T-cell (primary cell): ENCODE measurements around the gene ZC3H4. TPM values are rescaled to one million over a fixed set of nuclear protein-coding genes. Genes with fewer than 3 reads are reported as not detected.

Experiments used
- ATAC-seq, 4 experiments: fragments of 200-7000 bp in 3 of 4; fragments of 150-1000 bp in 1 of 4; cut with Tn5 transposase; replicated peaks in 1 of 4; 1 replicate in 3 of 4; 2 replicates in 1 of 4; pipeline ENCODE4 v1.10.0; 2021; ENCODE audit warnings: moderate library complexity in 3 of 4, mild to moderate bottlenecking in 2 of 4, moderate number of reproducible peaks in 1 of 4
- CTCF ChIA-PET, 2 donors: fragments of 300-600 bp; sonication (Branson Sonifier 250); formaldehyde crosslinking; loops; one replicate each; lab custom pipeline; 2022; ENCODE audit warnings: antibody characterized with exemption in 2 of 2; lab: Charles Lee
- POLR2A ChIA-PET, 2 donors: fragments of 300-600 bp; sonication (Branson Sonifier 250); formaldehyde crosslinking; loops; one replicate each; lab custom pipeline; 2022; ENCODE audit warnings: antibody characterized with exemption in 2 of 2; lab: Charles Lee
- DNase-seq, 35 experiments: peaks; one replicate each; pipeline versions ENCODE4 v3.0.0 to v3.0.0-alpha.2; 2013 to 2023
- H3K27ac ChIP-seq: one replicate; pipeline ENCODE4 v1.5.1; 2013; ENCODE audit warnings: low read length
- H3K27me3 ChIP-seq, 2 experiments: replicated peaks in 1 of 2; 1 replicate in 1 of 2; 2 replicates in 1 of 2; pipeline versions ENCODE4 v1.6.1 to v1.7.0; 2013; ENCODE audit warnings: low read length in 1 of 2, mixed read lengths in 1 of 2; ENCODE audit not compliant: control insufficient read depth in 2 of 2, insufficient read depth in 2 of 2; ENCODE audit errors: extremely low read depth in 1 of 2
- H3K36me3 ChIP-seq, 2 donors: 1 replicate in 1 of 2; 2 replicates in 1 of 2; pipeline versions ENCODE4 v1.6.1 to v1.7.0; 2013; ENCODE audit warnings: low read length in 1 of 2; ENCODE audit not compliant: control insufficient read depth in 2 of 2, insufficient read depth in 1 of 2; ENCODE audit errors: extremely low read depth in 1 of 2
- H3K4me1 ChIP-seq, 2 experiments: 1 replicate in 1 of 2; 2 replicates in 1 of 2; pipeline versions ENCODE4 v1.6.1 to v1.7.0; 2013; ENCODE audit warnings: low read length in 2 of 2, mixed read lengths in 1 of 2; ENCODE audit not compliant: insufficient read depth in 2 of 2, control insufficient read depth in 1 of 2; ENCODE audit errors: extremely low read depth in 1 of 2
- H3K4me3 ChIP-seq, 2 donors: 1 replicate in 1 of 2; 2 replicates in 1 of 2; pipeline versions ENCODE4 v1.5.1 to v1.7.0; 2013; ENCODE audit warnings: mild to moderate bottlenecking in 2 of 2, low read length in 1 of 2, moderate library complexity in 1 of 2; ENCODE audit not compliant: control insufficient read depth in 1 of 2; ENCODE audit errors: extremely low read depth in 1 of 2
- H3K9me3 ChIP-seq: 2 replicates; pipeline ENCODE4 v1.7.0; 2013
- H3K27ac Mint-ChIP-seq, 2 donors: one replicate each; pipeline ENCODE4 v1.8.0; 2020 to 2021; ENCODE audit warnings: mild to moderate bottlenecking in 2 of 2, mixed read lengths in 2 of 2
- H3K27me3 Mint-ChIP-seq, 2 donors: one replicate each; pipeline ENCODE4 v1.8.0; 2021 to 2022; ENCODE audit warnings: mixed read lengths in 2 of 2
- H3K36me3 Mint-ChIP-seq: one replicate; pipeline ENCODE4 v1.8.0; 2021; ENCODE audit warnings: mixed read lengths
- H3K4me1 Mint-ChIP-seq, 3 donors: one replicate each; pipeline ENCODE4 v1.8.0; 2020 to 2022; ENCODE audit warnings: mixed read lengths in 3 of 3, mild to moderate bottlenecking in 1 of 3
- H3K4me3 Mint-ChIP-seq, 3 donors: one replicate each; pipeline ENCODE4 v1.8.0; 2020 to 2022; ENCODE audit warnings: mild to moderate bottlenecking in 3 of 3, mixed read lengths in 3 of 3, moderate library complexity in 3 of 3
- H3K9me3 Mint-ChIP-seq, 3 donors: one replicate each; pipeline ENCODE4 v1.8.0; 2020 to 2022; ENCODE audit warnings: mixed read lengths in 3 of 3
- WGBS: methylation state at CpG from one replicate; pipeline ENCODE4 v1.1.5; 2013; ENCODE audit warnings: missing lambda C conversion rate; ENCODE audit not compliant: insufficient coverage; 5-methylcytosine and 5-hydroxymethylcytosine counted together
- total RNA-seq, 35 experiments: library from RNA in 6 of 35; stranded (reverse) in 6 of 35; fragments of 120-200 nt in 1 of 35; gene quantifications; one replicate each; pipeline versions ENCODE4 v1.2.1 to v1.2.4 and lab custom pipeline; 2013 to 2026

Gene ZC3H4
- total RNA-seq, 5 donors from 2014 or later (not counting 1 experiment from before 2014, with no cell fraction given) = 64.0 to 81.4 (median 72.3) TPM

DNA sequence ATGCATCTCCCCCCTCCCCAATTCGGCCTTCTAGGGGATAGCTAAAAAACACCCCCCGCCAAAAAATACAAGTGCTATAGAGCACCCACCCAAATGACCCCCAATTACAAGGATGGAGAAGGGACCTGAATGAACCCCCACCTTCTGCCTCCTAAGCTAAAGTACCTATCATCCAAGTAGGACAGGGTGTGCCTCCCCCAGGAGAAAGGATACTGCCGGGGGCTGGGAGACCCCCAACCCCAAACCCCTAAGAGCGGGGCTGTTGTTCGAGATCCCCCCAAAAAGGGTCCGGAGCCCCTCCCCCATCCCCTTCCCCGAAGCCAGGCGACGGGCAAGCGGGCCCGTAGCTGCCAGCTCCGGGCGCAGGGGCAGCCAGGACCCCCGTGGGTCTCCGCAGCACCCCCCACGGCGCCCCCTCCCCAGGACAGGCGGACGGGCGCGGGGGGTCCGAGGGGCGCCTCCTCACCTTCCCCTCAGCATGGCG, 1.9 kb downstream of the ZC3H4 start:
- WGBS = 0% methylated on average over 9 of the region's 24 CpGs
- H3K4me3 Mint-ChIP-seq = peak overlapping the region; percentile 92 to 99 (median 95)
- CTCF ChIA-PET = no interaction called here
- DNase-seq (peak in 2 of 35 experiments; percentile 14 to 15), ATAC-seq (no peak)
- no peaks in the 10 kb centered on the region for H3K27me3 Mint-ChIP-seq
- Histone ChIP-seq H3K27me3 (no peaks in the 10 kb centered on the region), H3K27ac (peak overlapping the region; percentile 98), H3K36me3 (no peaks in the 10 kb centered on the region), H3K4me3 (peak overlapping the region; percentile 79 to 99), H3K4me1 (peaks cover 38 to 40% of the 10 kb centered on the region in 2 experiments), H3K9me3 (no peaks in the 10 kb centered on the region)
- H3K9me3 Mint-ChIP-seq = no peaks in the 10 kb centered on the region
- H3K36me3 Mint-ChIP-seq = peaks cover 18% of the 10 kb centered on the region
- POLR2A ChIA-PET = interaction anchor here in 1 of 2 donors (0.7 kb wide), 1 partner anchor 75 kb away, joined by 5 read pairs; no protein-coding TSS in a partner anchor
- peaks cover 48 to 51% (median 50%) of the 10 kb centered on the region in 3 donors for H3K4me1 Mint-ChIP-seq
- H3K27ac Mint-ChIP-seq = peak overlapping the region; percentile 100

DNA sequence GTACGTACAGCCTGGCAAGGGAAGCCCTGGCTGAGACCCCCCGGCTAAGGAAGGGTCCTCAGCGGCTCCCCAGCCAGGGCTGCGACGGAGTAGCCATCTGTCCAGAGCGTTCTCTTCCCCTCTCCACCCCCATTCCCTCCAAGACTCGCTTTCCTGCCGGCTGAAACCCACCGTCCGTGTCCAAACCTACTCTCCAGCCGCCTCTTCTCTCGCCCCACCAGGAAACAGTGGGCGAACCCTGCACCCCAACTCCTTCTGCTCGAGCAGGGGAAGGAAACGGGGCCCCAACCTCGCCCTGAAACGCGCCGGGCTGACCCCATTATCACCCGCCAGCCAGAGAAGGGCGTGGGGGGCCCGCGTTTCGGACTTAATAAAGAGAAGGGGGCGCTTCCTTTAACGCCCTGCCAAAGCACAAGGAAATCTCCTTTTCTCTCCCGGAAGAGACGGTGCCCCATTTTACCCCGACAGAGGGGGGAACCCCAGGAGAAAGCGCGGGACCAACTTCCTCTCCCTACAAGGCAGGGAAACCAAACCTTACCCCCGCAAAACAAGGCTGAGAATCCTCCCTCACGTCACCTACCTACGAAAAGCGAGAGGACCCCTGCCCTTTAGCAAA, 2.5 kb downstream of the ZC3H4 start:
- Histone ChIP-seq H3K36me3 (no peaks in the 10 kb centered on the region), H3K4me1 (peaks cover 38 to 46% of the 10 kb centered on the region in 2 experiments), H3K27ac (peak overlapping the region; percentile 98), H3K4me3 (peak overlapping the region; percentile 79 to 99), H3K9me3 (no peaks in the 10 kb centered on the region), H3K27me3 (no peaks in the 10 kb centered on the region)
- ATAC-seq (no peak), DNase-seq (peak; percentile 19 to 74 (median 41))
- Mint-ChIP-seq H3K4me1 (peaks cover 54 to 57% (median 56%) of the 10 kb centered on the region in 3 donors), H3K27ac (peak overlapping the region; percentile 99 to 100), H3K27me3 (no peaks in the 10 kb centered on the region), H3K9me3 (no peaks in the 10 kb centered on the region), H3K4me3 (peak overlapping the region; percentile 92 to 99 (median 95)), H3K36me3 (peaks cover 18% of the 10 kb centered on the region)
- POLR2A ChIA-PET = interaction anchor here in 1 of 2 donors (0.6 kb wide), 1 partner anchor 1882 kb away, joined by 3 read pairs; the partner anchor contains the start of gene RUVBL2
- CTCF ChIA-PET = no interaction called here
- 0% methylated on average over 12 of the region's 35 CpGs for WGBS

DNA sequence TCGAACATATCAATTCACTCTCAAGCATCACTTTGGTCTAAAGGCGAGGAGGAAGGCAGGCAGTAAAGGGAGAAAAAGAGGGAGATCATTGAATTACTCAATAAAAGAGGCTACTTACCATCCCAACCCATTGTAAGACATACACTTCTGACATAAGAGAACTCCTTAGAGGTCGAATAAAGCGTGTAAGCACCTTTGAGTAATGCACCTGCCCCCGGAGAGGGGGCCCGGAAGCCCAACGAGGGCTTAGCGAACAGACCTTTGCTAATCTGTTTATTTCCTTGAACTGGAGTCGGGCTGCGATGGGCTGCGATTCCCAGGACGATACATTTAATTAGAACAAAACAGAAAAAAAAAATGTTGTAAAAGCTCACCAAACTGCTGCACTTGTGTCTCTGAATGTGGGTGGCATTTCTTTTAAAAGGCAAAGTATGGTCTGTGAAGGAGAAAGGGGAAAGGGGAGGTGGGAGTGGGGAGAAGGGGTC, 3.0 kb downstream of the ZC3H4 start:
- peak overlapping the region; percentile 99 to 100 for H3K27ac Mint-ChIP-seq
- Histone ChIP-seq H3K9me3 (no peaks in the 10 kb centered on the region), H3K27ac (peak overlapping the region; percentile 98), H3K4me3 (peak overlapping the region; percentile 79 to 99), H3K27me3 (no peaks in the 10 kb centered on the region), H3K36me3 (no peaks in the 10 kb centered on the region), H3K4me1 (peaks cover 38 to 51% of the 10 kb centered on the region in 2 experiments)
- ChIA-PET CTCF (no interaction called here), POLR2A (interaction anchor here in 1 of 2 donors (0.6 kb wide), 1 partner anchor 1883 kb away, joined by 3 read pairs; the partner anchor contains the start of gene RUVBL2)
- no peaks in the 10 kb centered on the region for H3K9me3 Mint-ChIP-seq
- DNase-seq (peak in 32 of 35 experiments; percentile 13 to 64 (median 40)), ATAC-seq (peak in 1 of 4 experiments; percentile 5)
- H3K4me1 Mint-ChIP-seq = peaks cover 60 to 62% (median 61%) of the 10 kb centered on the region in 3 donors
- no peaks in the 10 kb centered on the region for H3K27me3 Mint-ChIP-seq
- WGBS = 0% methylated on average over 5 of the region's 12 CpGs
- H3K36me3 Mint-ChIP-seq = peaks cover 22% of the 10 kb centered on the region
- peak overlapping the region; percentile 92 to 99 (median 95) for H3K4me3 Mint-ChIP-seq

DNA sequence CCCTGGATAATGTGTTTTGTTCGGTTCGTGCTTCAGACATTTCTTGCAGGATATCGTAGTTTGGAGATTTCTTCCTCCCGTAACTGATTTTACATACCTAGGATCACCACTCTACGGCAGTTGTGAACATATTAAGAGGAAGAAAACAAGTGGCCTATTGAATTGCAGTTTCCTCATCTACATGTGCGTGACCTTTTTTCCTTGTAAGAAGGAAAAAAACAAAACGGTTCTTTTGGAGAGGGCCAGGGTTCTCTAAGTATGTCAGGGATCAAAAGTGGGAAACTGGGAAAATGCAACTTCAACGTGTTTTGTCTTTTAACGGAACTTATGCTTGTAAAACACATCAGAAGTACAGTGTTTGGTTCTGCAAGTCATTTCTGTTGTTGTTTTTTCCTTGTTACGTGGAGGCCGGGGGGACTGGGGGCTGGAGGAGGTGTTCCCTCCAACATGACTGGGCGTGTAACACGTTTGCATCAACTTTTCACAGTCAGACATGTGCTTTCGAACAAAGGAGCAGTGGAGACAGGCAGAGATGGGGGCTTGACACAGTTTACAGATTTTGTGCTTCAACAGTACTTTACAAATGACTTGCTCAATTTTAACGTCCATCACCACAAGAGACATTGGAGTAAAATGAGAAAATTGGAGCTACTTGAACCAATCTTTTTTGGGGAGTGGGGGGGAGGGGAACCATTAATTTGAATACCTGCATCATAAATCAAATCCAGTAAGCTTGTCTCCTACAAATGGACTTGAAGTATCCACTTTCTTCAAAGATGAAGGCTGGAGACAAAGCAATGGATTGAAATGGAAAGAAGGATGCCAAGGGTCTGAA, 3.8 kb downstream of the ZC3H4 start:
- no peaks in the 10 kb centered on the region for H3K9me3 Mint-ChIP-seq
- ChIA-PET CTCF (interaction anchor here in 1 of 2 donors (0.6 kb wide), 2 partner anchors 16 to 242 kb away, joined by 3 to 6 read pairs; no protein-coding TSS in a partner anchor), POLR2A (interaction anchor here in 1 of 2 donors (0.6 kb wide), 2 partner anchors 10 to 1634 kb away, joined by 4 to 10 read pairs; no protein-coding TSS in a partner anchor)
- H3K27me3 ChIP-seq = no peaks in the 10 kb centered on the region
- peak overlapping the region; percentile 92 to 99 (median 95) for H3K4me3 Mint-ChIP-seq
- peak overlapping the region; percentile 79 to 99 for H3K4me3 ChIP-seq
- H3K4me1 ChIP-seq = peaks cover 38 to 59% of the 10 kb centered on the region in 2 experiments
- no peaks in the 10 kb centered on the region for H3K9me3 ChIP-seq
- ATAC-seq (no peak), DNase-seq (peak in 25 of 35 experiments; percentile 22 to 57 (median 33))
- peak overlapping the region; percentile 98 for H3K27ac ChIP-seq
- peak overlapping the region; percentile 99 to 100 for H3K27ac Mint-ChIP-seq
- peaks cover 23% of the 10 kb centered on the region for H3K36me3 Mint-ChIP-seq
- no peaks in the 10 kb centered on the region for H3K27me3 Mint-ChIP-seq
- H3K36me3 ChIP-seq = no peaks in the 10 kb centered on the region
- peaks cover 66 to 69% (median 67%) of the 10 kb centered on the region in 3 donors for H3K4me1 Mint-ChIP-seq
- WGBS = 0% methylated on average over 4 of the region's 15 CpGs

DNA sequence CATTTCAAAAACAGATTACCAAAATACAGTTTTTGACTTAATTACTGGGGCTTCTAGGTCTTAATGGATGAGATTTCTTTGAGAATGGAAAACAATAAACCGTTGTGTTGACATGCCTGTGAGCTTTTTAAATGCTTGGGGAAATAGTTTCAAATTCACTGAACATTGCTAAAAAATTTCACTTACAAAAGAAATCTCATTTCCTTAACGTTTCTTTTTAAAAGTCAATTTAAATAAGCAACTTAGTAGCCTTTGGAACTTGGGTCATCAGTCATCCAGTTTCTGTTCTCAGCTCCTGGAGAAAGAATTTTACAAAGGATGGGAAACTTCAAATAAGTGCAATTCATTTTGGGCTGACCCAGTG, 4.4 kb downstream of the ZC3H4 start:
- peak overlapping the region in 1 of 2 donors; percentile 79 for H3K4me3 ChIP-seq
- no peaks in the 10 kb centered on the region for H3K9me3 ChIP-seq
- H3K36me3 ChIP-seq = peaks cover 0 to 3% of the 10 kb centered on the region in 2 donors
- H3K27me3 ChIP-seq = no peaks in the 10 kb centered on the region
- H3K36me3 Mint-ChIP-seq = peaks cover 23% of the 10 kb centered on the region
- H3K9me3 Mint-ChIP-seq = no peaks in the 10 kb centered on the region
- H3K4me1 ChIP-seq = peaks cover 38 to 59% of the 10 kb centered on the region in 2 experiments
- H3K27ac Mint-ChIP-seq = peak overlapping the region; percentile 99 to 100
- peaks cover 65 to 73% (median 69%) of the 10 kb centered on the region in 3 donors for H3K4me1 Mint-ChIP-seq
- POLR2A ChIA-PET = no interaction called here
- peak overlapping the region; percentile 98 for H3K27ac ChIP-seq
- H3K27me3 Mint-ChIP-seq = no peaks in the 10 kb centered on the region
- ATAC-seq = no peak
- CTCF ChIA-PET = interaction anchor here in 1 of 2 donors (0.7 kb wide), 1 partner anchor 17 kb away, joined by 3 read pairs; no protein-coding TSS in a partner anchor
- DNase-seq = no peak
- H3K4me3 Mint-ChIP-seq = peak overlapping the region; percentile 92 to 99 (median 95)
- no CpG with 5 or more reads among the region's 2 CpGs for WGBS
